Aorta (tissue), 5 donors: Measurements from ENCODE around the gene ESRRG. TPM values are rescaled to one million over a fixed set of nuclear protein-coding genes. Genes with fewer than 3 reads are reported as not detected.

ENCODE experiments used
- ATAC-seq: fragments of 200-7000 bp; cut with Tn5 transposase; one replicate; pipeline ENCODE4 v1.9.1; 2022; ENCODE audit warnings: moderate library complexity; ENCODE audit not compliant: low FRiP score
- DNase-seq, 2 donors: peaks; one replicate each; pipeline ENCODE4 v3.0.0-alpha.2; 2020
- H3K27ac ChIP-seq, 2 donors: one replicate each; pipeline ENCODE4 v1.5.1; 2013; ENCODE audit warnings: low read length in 2 of 2, mild to moderate bottlenecking in 2 of 2, moderate library complexity in 2 of 2, control low read depth in 1 of 2, inconsistent platforms in 1 of 2, low read depth in 1 of 2
- H3K27me3 ChIP-seq, 2 donors: one replicate each; pipeline ENCODE4 v1.6.1; 2013; ENCODE audit warnings: control low read depth in 1 of 2, low read length in 1 of 2, mild to moderate bottlenecking in 1 of 2, moderate library complexity in 1 of 2; ENCODE audit not compliant: insufficient read depth in 2 of 2, control insufficient read depth in 1 of 2
- H3K36me3 ChIP-seq, 2 donors: one replicate each; pipeline ENCODE4 v1.6.1; 2013; ENCODE audit warnings: control low read depth in 1 of 2, low read length in 1 of 2, mild to moderate bottlenecking in 1 of 2; ENCODE audit not compliant: insufficient read depth in 2 of 2, control insufficient read depth in 1 of 2
- H3K4me1 ChIP-seq, 2 donors: one replicate each; pipeline ENCODE4 v1.6.1; 2013; ENCODE audit warnings: low read length in 2 of 2, control low read depth in 1 of 2, mild to moderate bottlenecking in 1 of 2, moderate library complexity in 1 of 2; ENCODE audit not compliant: insufficient read depth in 2 of 2, control insufficient read depth in 1 of 2
- H3K4me3 ChIP-seq, 2 donors: one replicate each; pipeline ENCODE4 v1.5.1; 2013; ENCODE audit warnings: low read length in 2 of 2, control low read depth in 1 of 2, mild to moderate bottlenecking in 1 of 2
- H3K9me3 ChIP-seq: one replicate; pipeline ENCODE4 v1.6.1; 2013; ENCODE audit warnings: mild to moderate bottlenecking, low read length; ENCODE audit not compliant: control insufficient read depth
- WGBS, 2 donors: extraction: QIAGEN DNeasy Blood & Tissue Kit; methylation state at CpG; one replicate each; pipeline ENCODE4 v1.1.7; 2013; 5-methylcytosine and 5-hydroxymethylcytosine counted together
- intact Hi-C, 2 donors: fragments of 100-400 bp; cut with DNase I; formaldehyde crosslinking; loops; one replicate each; pipeline versions ENCODE4 v1.14.2 to v1.15.0; 2022
- polyA plus RNA-seq, 2 donors: library from polyadenylated mRNA; stranded (reverse); fragments of 200-250 nt; gene quantifications; one replicate each; pipeline ENCODE4 v1.2.3, GENCODE V29; 2013
- total RNA-seq, 2 donors: library from RNA; stranded (reverse); fragmentation: NEBNext Ultra II Directional; extraction: Animal tissue kit (Norgen Biotek cat#: 25700); gene quantifications; one replicate each; pipeline ENCODE4 v1.2.1, GENCODE V29; 2021
- donor health status: healthy with polysubstance abuse.
- donor health status: Bipolar disorder and iron deficiency.
- donor health status: DM: no; HTN: no; CAD: no.
- donor health status: DM: no; HTN: no; CAD: no.
- donor health status: DM: yes; HTN: yes; CAD: no.

ESRRG gene
- total and polyA plus RNA-seq, 4 donors, result 0.21 to 1.3 TPM; not detected in 2

GRCh38 chr1:216502528-216503162 is 220.6 kb downstream of the ESRRG start:
- Histone ChIP-seq H3K9me3 (no peaks in the 10 kb centered on the region), H3K4me3 (no peak overlapping the region), H3K27ac (no peak overlapping the region), H3K4me1 (no peaks in the 10 kb centered on the region), H3K36me3 (no peaks in the 10 kb centered on the region), H3K27me3 (no peaks in the 10 kb centered on the region)
- DNase-seq (no peak), ATAC-seq (no peak)
- WGBS, 2 donors, result 35 to 36% methylated on average over 7 of the region's 7 CpGs
- intact Hi-C loops, result no loop called here

- peaks cover 2% of the 10 kb centered on the region for H3K9me3 ChIP-seq
- WGBS, 2 donors, result 73 to 74% methylated on average over 3 of the region's 3 CpGs
- no peaks in the 10 kb centered on the region for H3K36me3 ChIP-seq
- no peaks in the 10 kb centered on the region for H3K27me3 ChIP-seq
- no peaks in the 10 kb centered on the region for H3K4me1 ChIP-seq
- no peak overlapping the region for H3K4me3 ChIP-seq
- ATAC-seq, result no peak
- DNase-seq, result no peak
- no peak overlapping the region for H3K27ac ChIP-seq
- intact Hi-C loops, result no loop called here
Measured at GRCh38 chr1:216500273-216500967, 222.8 kb downstream of the ESRRG start.

GRCh38 chr1:216499581-216500272 is 223.5 kb downstream of the ESRRG start:
- no peaks in the 10 kb centered on the region for H3K36me3 ChIP-seq
- intact Hi-C loops, result no loop called here
- H3K27me3 ChIP-seq, result no peaks in the 10 kb centered on the region
- ATAC-seq (no peak), DNase-seq (no peak)
- no peak overlapping the region for H3K4me3 ChIP-seq
- no peaks in the 10 kb centered on the region for H3K4me1 ChIP-seq
- no peak overlapping the region for H3K27ac ChIP-seq
- H3K9me3 ChIP-seq, result peaks cover 2% of the 10 kb centered on the region
- WGBS, 2 donors, result 42 to 51% methylated on average over 8 of the region's 8 CpGs

DNA sequence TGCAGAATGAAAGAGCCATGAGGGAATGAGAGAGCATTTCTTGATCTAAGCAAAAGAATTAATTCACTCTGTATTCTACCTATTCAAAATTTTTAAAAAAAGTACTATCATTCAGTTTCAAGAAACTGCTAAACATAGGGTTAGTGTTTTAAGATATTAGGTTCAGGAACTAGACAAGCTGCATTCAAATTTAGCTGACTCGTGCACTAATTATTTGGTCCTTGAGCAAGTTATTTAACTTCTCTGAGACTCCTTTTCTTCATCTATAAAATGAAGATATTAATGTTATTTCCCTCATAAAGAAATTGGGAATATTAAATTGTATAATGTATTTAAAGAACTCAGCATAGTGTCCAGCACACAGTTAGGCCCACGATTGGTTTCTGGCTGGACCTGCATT is 225.0 kb downstream of the ESRRG start:
- H3K4me1 ChIP-seq, result no peaks in the 10 kb centered on the region
- 80 to 81% methylated on average over 2 of the region's 2 CpGs for WGBS, 2 donors
- no peak overlapping the region for H3K27ac ChIP-seq
- ATAC-seq (no peak), DNase-seq (no peak)
- no peaks in the 10 kb centered on the region for H3K27me3 ChIP-seq
- peaks cover 2% of the 10 kb centered on the region for H3K9me3 ChIP-seq
- intact Hi-C loops, result no loop called here
- no peaks in the 10 kb centered on the region for H3K36me3 ChIP-seq
- no peak overlapping the region for H3K4me3 ChIP-seq

GRCh38 chr1:216485042-216485441 is 238.2 kb downstream of the ESRRG start:
- H3K27ac ChIP-seq, result no peak overlapping the region
- no peaks in the 10 kb centered on the region for H3K27me3 ChIP-seq
- H3K4me1 ChIP-seq, result no peaks in the 10 kb centered on the region
- no peaks in the 10 kb centered on the region for H3K36me3 ChIP-seq
- H3K9me3 ChIP-seq, result no peaks in the 10 kb centered on the region
- WGBS, 2 donors, result 63 to 67% methylated on average over 1 of the region's 1 CpG
- no peak for DNase-seq
- intact Hi-C loops, result no loop called here
- H3K4me3 ChIP-seq, result no peak overlapping the region
- no peak for ATAC-seq

- no peaks in the 10 kb centered on the region for H3K4me1 ChIP-seq
- no peak for DNase-seq
- H3K9me3 ChIP-seq, result no peaks in the 10 kb centered on the region
- no peaks in the 10 kb centered on the region for H3K36me3 ChIP-seq
- H3K4me3 ChIP-seq, result no peak overlapping the region
- no peak overlapping the region for H3K27ac ChIP-seq
- intact Hi-C loops, result no loop called here
- ATAC-seq, result no peak
- WGBS, 2 donors, result 66 to 72% methylated on average over 1 of the region's 1 CpG
- no peaks in the 10 kb centered on the region for H3K27me3 ChIP-seq
Measured at GRCh38 chr1:216483672-216484401, 239.4 kb downstream of the ESRRG start.

DNA sequence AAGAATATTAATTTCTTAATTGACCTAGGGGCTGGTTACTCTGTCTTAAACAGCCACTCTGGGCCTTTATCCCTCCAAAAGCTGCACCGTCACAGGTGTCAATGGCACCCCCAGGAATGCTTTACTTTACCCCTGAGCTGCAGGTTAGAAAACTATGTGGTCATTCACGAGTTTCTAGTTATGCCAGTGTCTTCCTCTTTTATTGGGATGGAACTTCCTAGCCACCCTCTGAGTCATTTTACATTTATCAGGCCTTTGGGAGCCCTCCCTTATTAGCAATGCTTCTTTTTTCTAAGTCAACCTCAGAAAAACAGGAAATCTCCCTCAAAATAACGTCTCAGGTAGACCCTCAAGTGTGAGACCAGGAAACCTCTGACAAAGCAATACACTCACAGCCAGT is 240.6 kb downstream of the ESRRG start:
- intact Hi-C loops, result no loop called here
- ATAC-seq (no peak), DNase-seq (no peak)
- H3K9me3 ChIP-seq, result no peaks in the 10 kb centered on the region
- H3K27ac ChIP-seq, result no peak overlapping the region
- no peaks in the 10 kb centered on the region for H3K36me3 ChIP-seq
- H3K4me3 ChIP-seq, result no peak overlapping the region
- WGBS, 2 donors, result 56 to 59% methylated on average over 3 of the region's 3 CpGs
- no peaks in the 10 kb centered on the region for H3K27me3 ChIP-seq
- H3K4me1 ChIP-seq, result no peaks in the 10 kb centered on the region

- no peak overlapping the region for H3K27ac ChIP-seq
- ATAC-seq (no peak), DNase-seq (no peak)
- no peaks in the 10 kb centered on the region for H3K9me3 ChIP-seq
- H3K27me3 ChIP-seq, result no peaks in the 10 kb centered on the region
- H3K36me3 ChIP-seq, result no peaks in the 10 kb centered on the region
- intact Hi-C loops, result no loop called here
- WGBS, 2 donors, result 83 to 85% methylated on average over 8 of the region's 8 CpGs
- H3K4me3 ChIP-seq, result no peak overlapping the region
- no peaks in the 10 kb centered on the region for H3K4me1 ChIP-seq
Measured at GRCh38 chr1:216478238-216478637, 245.0 kb downstream of the ESRRG start.
